Peyer's patch (tissue), 4 donors: ENCODE measurements around the gene CDH4.

Experiments used
- POLR2A ChIP-seq, 2 donors: fragments of 450-650 bp; IDR thresholded peaks; one replicate each; pipeline ENCODE4 v1.5.1; 2017; ENCODE audit warnings: antibody characterized with exemption in 2 of 2, mild to moderate bottlenecking in 2 of 2, moderate library complexity in 2 of 2
- TF ChIP-seq, protein P1 (sequence below), 6 experiments: fragments of 450-650 bp in 4 of 6; fragments of 200-600 bp in 2 of 6; sonication (generic) in 1 of 6; IDR thresholded peaks; one replicate each; pipeline ENCODE4 v1.5.1; 2017 to 2019; ENCODE audit warnings: antibody characterized with exemption in 6 of 6, mild to moderate bottlenecking in 3 of 6, moderate library complexity in 1 of 6

DNA sequence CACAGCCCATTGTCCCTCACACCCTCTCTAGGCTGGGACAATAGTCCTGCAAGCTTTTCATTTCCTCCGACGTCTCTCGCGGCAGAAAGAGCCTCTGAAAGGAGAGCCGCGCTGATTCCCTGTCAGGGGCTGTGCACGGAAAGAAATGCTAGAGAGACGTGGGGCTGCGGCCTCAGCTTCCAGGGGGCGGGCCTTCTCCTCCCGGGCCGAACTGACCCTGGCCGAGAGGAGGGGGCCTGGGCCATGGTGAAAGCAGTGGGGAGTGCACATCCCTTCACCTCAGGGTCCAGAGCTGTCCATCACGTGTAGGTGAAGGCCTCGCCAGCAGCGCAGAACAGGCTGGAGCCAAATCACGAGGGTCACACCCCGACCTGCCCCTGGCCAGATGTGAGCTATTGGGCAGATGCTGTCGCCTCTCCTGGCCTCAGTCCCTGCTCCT is 593.2 kb downstream of the CDH4 start:
- TF ChIP-seq, protein P1, sequence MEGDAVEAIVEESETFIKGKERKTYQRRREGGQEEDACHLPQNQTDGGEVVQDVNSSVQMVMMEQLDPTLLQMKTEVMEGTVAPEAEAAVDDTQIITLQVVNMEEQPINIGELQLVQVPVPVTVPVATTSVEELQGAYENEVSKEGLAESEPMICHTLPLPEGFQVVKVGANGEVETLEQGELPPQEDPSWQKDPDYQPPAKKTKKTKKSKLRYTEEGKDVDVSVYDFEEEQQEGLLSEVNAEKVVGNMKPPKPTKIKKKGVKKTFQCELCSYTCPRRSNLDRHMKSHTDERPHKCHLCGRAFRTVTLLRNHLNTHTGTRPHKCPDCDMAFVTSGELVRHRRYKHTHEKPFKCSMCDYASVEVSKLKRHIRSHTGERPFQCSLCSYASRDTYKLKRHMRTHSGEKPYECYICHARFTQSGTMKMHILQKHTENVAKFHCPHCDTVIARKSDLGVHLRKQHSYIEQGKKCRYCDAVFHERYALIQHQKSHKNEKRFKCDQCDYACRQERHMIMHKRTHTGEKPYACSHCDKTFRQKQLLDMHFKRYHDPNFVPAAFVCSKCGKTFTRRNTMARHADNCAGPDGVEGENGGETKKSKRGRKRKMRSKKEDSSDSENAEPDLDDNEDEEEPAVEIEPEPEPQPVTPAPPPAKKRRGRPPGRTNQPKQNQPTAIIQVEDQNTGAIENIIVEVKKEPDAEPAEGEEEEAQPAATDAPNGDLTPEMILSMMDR (IDR thresholded peaks at IDR 0.05), result no peak
- no peak for TF ChIP-seq POLR2A (IDR thresholded peaks at IDR 0.05)
